HPDE6-E6E7 (cell line): ENCODE data around the gene APOBEC3A.
"Not testable (repeated sequence)": the region's sequence is repeated elsewhere in the genome, so short reads cannot be mapped to it uniquely, and the experiment has no call there.

ENCODE experiments used
- DNase-seq: peaks from one replicate; pipeline ENCODE4 v3.0.0; 2011; ENCODE audit warnings: missing footprints; ENCODE audit errors: extremely low spot score

APOBEC3A gene

GRCh38 chr22:38981005-38981991 is 23.9 kb downstream of the APOBEC3A start:
- peak; percentile 56 for DNase-seq

GRCh38 chr22:38981992-38982927 is 24.9 kb downstream of the APOBEC3A start, which contains the start of gene APOBEC3B:
Gene APOBEC3B, plus strand, starts transcription at chr22:38982347. Its CDS starts 107 bp downstream, at chr22:38982454.
- peak; percentile 84 for DNase-seq

- DNase-seq, result no peak
These were observed 26.8 kb downstream of the APOBEC3A start for GRCh38 chr22:38984224-38984623.

- DNase-seq, result peak; percentile 66
These were observed 27.7 kb downstream of the APOBEC3A start for GRCh38 chr22:38984784-38985757.

GRCh38 chr22:38986629-38987028 is 29.2 kb downstream of the APOBEC3A start:
- DNase-seq, result no peak

- DNase-seq, result no peak
These were observed 29.9 kb downstream of the APOBEC3A start for GRCh38 chr22:38987171-38987895.

- DNase-seq, result no peak
These were observed 32.1 kb downstream of the APOBEC3A start for GRCh38 chr22:38989466-38989865.

- DNase-seq, result not testable (repeated sequence)
These were observed 35.5 kb downstream of the APOBEC3A start for GRCh38 chr22:38992871-38993371.

GRCh38 chr22:38996105-38996504 is 38.7 kb downstream of the APOBEC3A start:
- no peak for DNase-seq

GRCh38 chr22:38997518-38997917 is 40.1 kb downstream of the APOBEC3A start:
- no peak for DNase-seq

GRCh38 chr22:39003165-39003638 is 45.8 kb downstream of the APOBEC3A start:
- DNase-seq, result peak; percentile 75

- DNase-seq, result no peak
These were observed 49.8 kb downstream of the APOBEC3A start for GRCh38 chr22:39007177-39007576.

- not testable (repeated sequence) for DNase-seq
These were observed 51.0 kb downstream of the APOBEC3A start for GRCh38 chr22:39008271-39008850.

- DNase-seq, result no peak
These were observed 53.5 kb downstream of the APOBEC3A start for GRCh38 chr22:39010946-39011345.
